PFSK-1 (cell line): ENCODE data around the gene EPHA3.

Experiments used
- FOXP2 ChIP-seq: optimal IDR thresholded peaks from 2 replicates; pipeline ENCODE3; 2011; ENCODE audit warnings: borderline replicate concordance, control low read depth, inconsistent platforms; ENCODE audit not compliant: insufficient read depth; ENCODE audit errors: extremely low read length, extremely low read depth
- REST ChIP-seq, 2 experiments: IDR thresholded peaks; 2 replicates each; pipeline versions ENCODE4 v1.6.1 to v1.8.0; 2011 to 2012; ENCODE audit warnings: low read depth in 2 of 2, low read length in 2 of 2, control low read depth in 1 of 2, inconsistent platforms in 1 of 2, mild to moderate bottlenecking in 1 of 2, moderate library complexity in 1 of 2; ENCODE audit not compliant: insufficient read depth in 1 of 2
- SIN3A ChIP-seq: IDR thresholded peaks from 2 replicates; pipeline ENCODE4 v1.6.1; 2012; ENCODE audit warnings: mild to moderate bottlenecking, low read length, moderate library complexity, borderline replicate concordance; ENCODE audit not compliant: insufficient read depth
- TAF1 ChIP-seq: IDR thresholded peaks from 2 replicates; pipeline ENCODE4 v1.6.1; 2012; ENCODE audit warnings: low read length, control low read depth, borderline replicate concordance; ENCODE audit not compliant: insufficient read depth

GRCh38 chr3:89232155-89232554 is 124.7 kb downstream of the EPHA3 start:
- TF ChIP-seq REST (IDR thresholded peaks at IDR 0.05; ENCODE audit: insufficient read depth in 1 of 2, low read depth in 2 of 2, low read length in 2 of 2) = no peak
- no peak for TF ChIP-seq TAF1
- no peak for TF ChIP-seq FOXP2
- no peak for TF ChIP-seq SIN3A
